Panc1 (cell line): ENCODE measurements around the gene SEM1. TPM values are rescaled to one million over a fixed set of nuclear protein-coding genes. Genes with fewer than 3 reads are reported as not detected.

Experiments used
- ATAC-seq: fragments of 200-7000 bp; cut with Tn5 transposase; 2 replicates; pipeline ENCODE4 v1.9.1; 2020; ENCODE audit warnings: mild to moderate bottlenecking, moderate library complexity
- BruUV-seq: library from RNA; stranded (reverse); fragments of 400-500 nt; replicated peaks from 2 replicates; lab custom pipeline; 2021; lab: Mats Ljungman, UMichigan
- CTCF ChIA-PET: fragments of 300-600 bp; sonication (Branson Sonifier 250); formaldehyde crosslinking; loops from one replicate; lab custom pipeline; 2022; ENCODE audit warnings: antibody characterized with exemption; lab: Charles Lee
- POLR2A ChIA-PET: fragments of 300-600 bp; sonication (Branson Sonifier 250); formaldehyde crosslinking; loops from one replicate; lab custom pipeline; 2022; ENCODE audit warnings: antibody characterized with exemption; lab: Charles Lee
- DNase-seq: peaks from one replicate; pipeline ENCODE4 v3.0.0-alpha.2; 2010; ENCODE audit warnings: low read depth, low spot score
- H3K27ac ChIP-seq: 2 replicates; pipeline ENCODE4 v1.5.1; 2011; ENCODE audit warnings: mild to moderate bottlenecking, low read length, inconsistent platforms
- H3K27me3 ChIP-seq: fragments of 200-500 bp; sonication (Bioruptor generic); 2 replicates; pipeline ENCODE4 v1.6.0; 2014; ENCODE audit warnings: low read length, inconsistent platforms; ENCODE audit not compliant: control insufficient read depth, insufficient read depth
- H3K36me3 ChIP-seq: fragments of 200-500 bp; sonication (Bioruptor generic); 2 replicates; pipeline ENCODE4 v1.5.1; 2014; ENCODE audit warnings: inconsistent platforms, mild to moderate bottlenecking, low read length, moderate library complexity; ENCODE audit not compliant: control insufficient read depth, insufficient read depth
- H3K4me1 ChIP-seq: 2 replicates; pipeline ENCODE4 v1.5.1; 2011; ENCODE audit warnings: inconsistent platforms, mild to moderate bottlenecking, low read length, moderate library complexity; ENCODE audit not compliant: control insufficient read depth, insufficient read depth
- H3K4me3 ChIP-seq, 2 experiments: 2 replicates each; pipeline ENCODE4 v1.5.1; 2011 to 2012; ENCODE audit warnings: low read depth in 2 of 2, low read length in 2 of 2, mild to moderate bottlenecking in 2 of 2, inconsistent platforms in 1 of 2, moderate library complexity in 1 of 2
- H3K9me3 ChIP-seq: fragments of 200-500 bp; sonication (Bioruptor generic); 2 replicates; pipeline ENCODE4 v1.5.1; 2014; ENCODE audit warnings: low read depth, mild to moderate bottlenecking, inconsistent platforms, low read length, moderate library complexity; ENCODE audit not compliant: control insufficient read depth, insufficient read depth
- CTCF ChIP-seq: fragments of 450-650 bp; IDR thresholded peaks from 2 replicates; pipeline ENCODE4 v1.5.1; 2017; ENCODE audit warnings: mild to moderate bottlenecking
- POLR2AphosphoS5 ChIP-seq: IDR thresholded peaks from 2 replicates; pipeline ENCODE4 v1.6.1; 2012; ENCODE audit warnings: mild to moderate bottlenecking, low read depth, low read length, moderate library complexity
- SIN3A ChIP-seq: IDR thresholded peaks from 2 replicates; pipeline ENCODE4 v1.6.1; 2012; ENCODE audit warnings: low read depth, mild to moderate bottlenecking, low read length, moderate library complexity, borderline replicate concordance; ENCODE audit not compliant: insufficient read depth
- TCF7L2 ChIP-seq: IDR thresholded peaks from 2 replicates; pipeline ENCODE4 v1.6.1; 2011; ENCODE audit warnings: mild to moderate bottlenecking, low read depth, low read length, inconsistent platforms
- in situ Hi-C: cut with HindIII; loops from 2 replicates; pipeline ENCODE4 v1.10.0; 2016; ENCODE audit warnings: low sequenced_read_pairs, low pct_unique_long_range_greater_than_20kb
- intact Hi-C: fragments of 100-400 bp; cut with micrococcal nuclease; formaldehyde crosslinking; loops from one replicate; pipeline ENCODE4 v1.10.0; 2022; ENCODE audit not compliant: unreplicated experiment
- total RNA-seq: library from RNA; stranded (reverse); gene quantifications from one replicate; pipeline ENCODE4 v1.2.1, GENCODE V29; 2021; ENCODE audit not compliant: unreplicated experiment
- TF ChIP-seq, protein P1 (sequence below), 2 experiments: IDR thresholded peaks; 2 replicates each; pipeline ENCODE4 v1.6.1; 2011 to 2012; ENCODE audit warnings: low read depth in 2 of 2, control low read depth in 1 of 2, low read length in 1 of 2, mild to moderate bottlenecking in 1 of 2, moderate library complexity in 1 of 2; ENCODE audit not compliant: insufficient read depth in 1 of 2

Gene SEM1
- total RNA-seq, 1 experiment from 2014 or later, result 67.8 TPM

DNA sequence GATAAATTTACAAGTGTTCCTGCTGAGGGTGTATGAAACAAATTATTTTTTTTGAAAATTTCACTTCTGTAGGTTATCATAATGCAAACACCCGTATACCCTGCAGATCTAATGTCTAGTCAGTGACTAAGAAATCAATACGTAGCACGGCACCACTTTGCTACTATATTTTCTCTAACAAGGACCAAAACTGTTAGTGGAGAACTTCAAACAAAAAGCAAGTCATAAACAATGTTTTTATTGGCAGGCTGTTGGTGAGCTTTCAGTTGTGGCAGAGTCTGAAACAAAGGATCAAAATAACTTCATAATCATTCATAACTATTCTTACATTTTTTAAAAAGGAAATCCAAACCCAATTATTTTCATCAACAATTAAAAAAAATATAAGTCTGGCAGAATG is 11.8 kb downstream of the SEM1 start:
- no TSS peak for BruUV-seq
- CTCF ChIA-PET, result no interaction called here

GRCh38 chr7:96695581-96695980 is 14.1 kb downstream of the SEM1 start:
- TF ChIP-seq SIN3A (no peak), CTCF (no peak), TCF7L2 (no peak), POLR2AphosphoS5 (no peak)
- TF ChIP-seq, protein P1, sequence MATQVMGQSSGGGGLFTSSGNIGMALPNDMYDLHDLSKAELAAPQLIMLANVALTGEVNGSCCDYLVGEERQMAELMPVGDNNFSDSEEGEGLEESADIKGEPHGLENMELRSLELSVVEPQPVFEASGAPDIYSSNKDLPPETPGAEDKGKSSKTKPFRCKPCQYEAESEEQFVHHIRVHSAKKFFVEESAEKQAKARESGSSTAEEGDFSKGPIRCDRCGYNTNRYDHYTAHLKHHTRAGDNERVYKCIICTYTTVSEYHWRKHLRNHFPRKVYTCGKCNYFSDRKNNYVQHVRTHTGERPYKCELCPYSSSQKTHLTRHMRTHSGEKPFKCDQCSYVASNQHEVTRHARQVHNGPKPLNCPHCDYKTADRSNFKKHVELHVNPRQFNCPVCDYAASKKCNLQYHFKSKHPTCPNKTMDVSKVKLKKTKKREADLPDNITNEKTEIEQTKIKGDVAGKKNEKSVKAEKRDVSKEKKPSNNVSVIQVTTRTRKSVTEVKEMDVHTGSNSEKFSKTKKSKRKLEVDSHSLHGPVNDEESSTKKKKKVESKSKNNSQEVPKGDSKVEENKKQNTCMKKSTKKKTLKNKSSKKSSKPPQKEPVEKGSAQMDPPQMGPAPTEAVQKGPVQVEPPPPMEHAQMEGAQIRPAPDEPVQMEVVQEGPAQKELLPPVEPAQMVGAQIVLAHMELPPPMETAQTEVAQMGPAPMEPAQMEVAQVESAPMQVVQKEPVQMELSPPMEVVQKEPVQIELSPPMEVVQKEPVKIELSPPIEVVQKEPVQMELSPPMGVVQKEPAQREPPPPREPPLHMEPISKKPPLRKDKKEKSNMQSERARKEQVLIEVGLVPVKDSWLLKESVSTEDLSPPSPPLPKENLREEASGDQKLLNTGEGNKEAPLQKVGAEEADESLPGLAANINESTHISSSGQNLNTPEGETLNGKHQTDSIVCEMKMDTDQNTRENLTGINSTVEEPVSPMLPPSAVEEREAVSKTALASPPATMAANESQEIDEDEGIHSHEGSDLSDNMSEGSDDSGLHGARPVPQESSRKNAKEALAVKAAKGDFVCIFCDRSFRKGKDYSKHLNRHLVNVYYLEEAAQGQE (IDR thresholded peaks at IDR 0.05; ENCODE audit: insufficient read depth in 1 of 2, low read depth in 2 of 2, low read length in 1 of 2), result no peak
- H3K9me3 ChIP-seq, result no peaks in the 10 kb centered on the region
- no peak overlapping the region for H3K4me3 ChIP-seq
- no peak for DNase-seq
- in situ Hi-C loops (no loop called here), intact Hi-C loops (no loop called here)
- ATAC-seq, result no peak
- H3K4me1 ChIP-seq, result peaks cover 3% of the 10 kb centered on the region; the same call in 1 of the 2 replicates
- no peaks in the 10 kb centered on the region for H3K27me3 ChIP-seq
- no peak overlapping the region for H3K27ac ChIP-seq
- no TSS peak for BruUV-seq
- H3K36me3 ChIP-seq, result peaks cover 19% of the 10 kb centered on the region
- CTCF ChIA-PET, result no interaction called here
- POLR2A ChIA-PET, result no interaction called here

More for the DNA sequence above, 11.8 kb downstream of the SEM1 start:
- peaks cover 5% of the 10 kb centered on the region; the same call in 1 of the 2 replicates for H3K36me3 ChIP-seq
- POLR2A ChIA-PET, result no interaction called here
- in situ Hi-C loops, result no loop called here
- peaks cover 3% of the 10 kb centered on the region; the same call in 1 of the 2 replicates for H3K4me1 ChIP-seq
- DNase-seq (no peak), ATAC-seq (no peak)
- no peaks in the 10 kb centered on the region for H3K27me3 ChIP-seq
- H3K27ac ChIP-seq, result no peak overlapping the region
- TF ChIP-seq POLR2AphosphoS5 (no peak), SIN3A (no peak), TCF7L2 (no peak), CTCF (no peak)
- TF ChIP-seq, protein P1 (IDR thresholded peaks at IDR 0.05; ENCODE audit: insufficient read depth in 1 of 2, low read depth in 2 of 2, low read length in 1 of 2), result no peak
- no peaks in the 10 kb centered on the region for H3K9me3 ChIP-seq
- intact Hi-C loops, result no loop called here
- H3K4me3 ChIP-seq, result no peak overlapping the region
